ENCODE measurements around the gene HUS1B.

Gene HUS1B

DNA sequence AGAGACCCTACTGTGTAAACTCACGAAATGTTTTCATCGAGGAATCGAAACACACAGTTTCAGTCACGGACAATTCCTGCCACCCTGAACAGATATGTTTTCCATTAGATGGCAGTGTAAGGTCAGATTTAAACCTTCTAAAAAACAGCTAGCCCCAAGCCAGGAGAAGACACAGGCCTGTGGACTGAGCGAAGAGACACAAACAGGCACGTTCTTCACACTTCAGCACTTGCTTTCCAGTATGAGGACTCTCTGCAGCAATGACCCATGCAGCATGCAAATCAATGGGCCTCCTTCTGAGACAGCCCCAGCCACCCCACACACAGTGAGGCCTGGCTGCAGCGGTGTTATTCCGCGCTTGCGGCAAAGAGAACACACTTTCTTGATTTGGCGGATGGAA is 31.9 kb downstream of the HUS1B start:
- intact Hi-C loops (cut with micrococcal nuclease) = no loop called here

DNA sequence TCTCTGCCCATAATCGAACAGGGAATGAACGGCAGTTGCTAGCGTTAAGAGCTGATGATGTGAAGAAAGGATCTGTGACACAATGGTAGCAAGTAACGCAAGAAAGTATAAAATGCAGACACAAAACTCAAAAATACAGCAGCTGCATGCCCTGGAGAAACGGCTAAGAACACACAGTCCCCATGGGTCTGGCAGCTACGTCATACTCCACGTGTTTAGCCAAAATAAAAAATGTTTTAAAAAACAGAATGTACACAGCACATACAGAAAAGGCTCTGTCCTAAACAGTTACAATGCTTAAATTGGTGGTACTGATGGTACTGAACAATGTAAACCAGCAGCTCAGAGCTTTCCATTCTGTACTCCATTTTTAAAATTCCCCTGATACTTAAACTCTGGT is 34.4 kb downstream of the HUS1B start:
- Mint-ChIP-seq H3K4me3 (no peak overlapping the region), H3K27ac (no peak overlapping the region)

More for the DNA sequence above, 31.9 kb downstream of the HUS1B start:
- H3K27me3 Mint-ChIP-seq = no peaks in the 10 kb centered on the region
- H3K4me3 Mint-ChIP-seq = no peak overlapping the region
- H3K4me1 Mint-ChIP-seq (ENCODE audit: low read depth) = no peaks in the 10 kb centered on the region
- H3K9me3 Mint-ChIP-seq = no peaks in the 10 kb centered on the region
- peaks cover 63% of the 10 kb centered on the region for H3K36me3 Mint-ChIP-seq (ENCODE audit: low read depth)
- H3K27ac Mint-ChIP-seq = no peak overlapping the region

DNA sequence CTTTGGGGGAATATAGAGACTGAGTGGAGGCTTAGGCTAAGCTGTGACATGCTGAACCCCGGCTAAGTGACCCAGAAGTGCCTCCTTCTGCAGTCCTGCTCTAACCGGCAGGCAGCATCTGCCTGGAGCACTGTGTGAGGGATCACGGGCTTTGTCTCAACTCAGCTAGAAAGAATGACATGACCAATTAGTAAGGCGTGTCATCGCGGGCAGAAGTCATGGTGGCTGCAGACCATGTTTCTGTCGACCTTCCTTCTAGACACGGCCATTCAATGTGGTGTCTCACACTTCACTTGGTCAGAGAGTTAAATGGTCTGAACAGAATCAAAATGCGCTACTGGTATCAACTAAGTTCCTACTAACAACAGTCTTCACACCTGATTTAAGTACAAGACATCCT is 35.0 kb downstream of the HUS1B start:
- intact Hi-C loops (cut with micrococcal nuclease) = no loop called here
- Mint-ChIP-seq H3K9me3 (no peaks in the 10 kb centered on the region), H3K4me1 (ENCODE audit: low read depth) (no peaks in the 10 kb centered on the region), H3K4me3 (no peak overlapping the region), H3K27ac (no peak overlapping the region), H3K36me3 (ENCODE audit: low read depth) (peaks cover 62% of the 10 kb centered on the region), H3K27me3 (no peaks in the 10 kb centered on the region)

More for the DNA sequence above, 34.4 kb downstream of the HUS1B start:
- Mint-ChIP-seq H3K36me3 (ENCODE audit: low read depth) (peaks cover 57% of the 10 kb centered on the region), H3K27me3 (no peaks in the 10 kb centered on the region), H3K4me1 (ENCODE audit: low read depth) (no peaks in the 10 kb centered on the region), H3K9me3 (no peaks in the 10 kb centered on the region)
- intact Hi-C loops (cut with micrococcal nuclease) = no loop called here

DNA sequence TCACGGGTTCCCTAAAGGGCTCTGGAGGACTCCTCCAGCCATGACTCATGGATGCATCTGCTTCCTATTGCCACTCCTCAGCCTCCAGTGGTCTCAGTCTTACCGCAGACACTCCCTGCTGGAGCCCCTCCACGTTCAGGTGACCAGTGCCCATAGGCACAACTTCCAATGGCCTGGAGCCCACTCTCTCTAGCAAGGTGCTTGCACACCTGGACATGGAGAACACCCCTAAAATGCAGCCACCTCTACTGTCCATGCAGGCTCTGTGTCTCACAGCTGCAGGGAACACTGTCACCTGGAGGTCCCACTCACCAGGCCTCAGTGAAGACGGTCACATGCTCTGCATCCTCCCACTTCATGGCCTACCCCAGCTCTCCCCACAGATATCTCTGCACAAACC is 36.0 kb downstream of the HUS1B start:
- H3K27me3 Mint-ChIP-seq = no peaks in the 10 kb centered on the region
- no peaks in the 10 kb centered on the region for H3K9me3 Mint-ChIP-seq
- H3K4me3 Mint-ChIP-seq = no peak overlapping the region
- H3K36me3 Mint-ChIP-seq (ENCODE audit: low read depth) = peaks cover 60% of the 10 kb centered on the region
- intact Hi-C loops (cut with micrococcal nuclease) = no loop called here
- no peak overlapping the region for H3K27ac Mint-ChIP-seq
- H3K4me1 Mint-ChIP-seq (ENCODE audit: low read depth) = no peaks in the 10 kb centered on the region

DNA sequence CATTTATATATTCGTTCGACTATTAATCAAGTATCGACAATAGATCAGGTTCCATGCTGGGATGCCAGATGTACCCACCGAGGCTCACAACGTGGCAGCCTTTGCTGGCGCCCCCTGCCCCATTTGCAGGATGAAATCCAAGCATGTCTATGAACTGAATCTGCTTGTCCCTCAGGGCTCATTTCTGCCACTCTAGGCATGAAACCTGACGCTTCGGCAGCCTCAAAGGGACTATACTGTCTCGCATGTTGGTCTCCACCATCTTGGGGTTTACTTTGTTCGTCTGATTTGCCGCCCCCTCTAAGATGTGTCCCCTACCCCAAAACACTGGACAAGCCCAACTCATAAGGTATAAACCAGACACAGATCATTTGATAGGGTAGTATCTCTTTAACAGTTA is 36.7 kb downstream of the HUS1B start:
- no peaks in the 10 kb centered on the region for H3K9me3 Mint-ChIP-seq
- H3K27me3 Mint-ChIP-seq = no peaks in the 10 kb centered on the region
- intact Hi-C loops (cut with micrococcal nuclease) = no loop called here
- H3K4me3 Mint-ChIP-seq = no peak overlapping the region
- no peaks in the 10 kb centered on the region for H3K4me1 Mint-ChIP-seq (ENCODE audit: low read depth)
- peaks cover 60% of the 10 kb centered on the region for H3K36me3 Mint-ChIP-seq (ENCODE audit: low read depth)
- H3K27ac Mint-ChIP-seq = no peak overlapping the region

DNA sequence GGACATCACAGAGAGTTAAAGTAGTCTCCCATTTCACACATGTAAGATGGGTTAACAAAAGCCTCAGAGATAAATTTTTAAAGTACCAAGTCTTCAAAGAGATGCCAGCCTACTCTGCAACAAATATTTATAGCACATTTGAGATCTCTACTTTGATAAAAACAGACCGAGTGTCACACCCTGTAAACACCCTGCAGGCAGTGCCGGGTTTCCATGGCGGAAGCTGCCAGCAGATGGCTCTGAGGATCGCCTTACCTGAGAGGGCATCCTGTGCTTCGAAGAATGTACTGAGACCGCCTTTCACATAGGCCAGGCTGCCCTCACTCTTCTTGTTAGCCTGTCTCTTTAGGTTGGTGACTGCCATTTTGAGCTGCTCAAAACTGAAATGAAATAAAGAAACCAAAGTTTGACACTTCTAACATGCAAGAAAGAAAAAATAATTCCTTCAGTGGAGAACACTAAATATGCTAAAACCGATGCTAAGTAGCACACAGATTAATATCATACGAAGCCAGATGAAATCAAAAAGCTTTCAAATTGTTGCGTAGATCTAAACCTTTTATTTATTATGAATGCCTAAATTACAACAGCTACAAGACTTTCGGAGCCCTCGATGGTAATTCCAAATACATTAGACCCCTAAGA is 39.3 kb downstream of the HUS1B start:
- H3K4me1 Mint-ChIP-seq (ENCODE audit: low read depth) = no peaks in the 10 kb centered on the region
- intact Hi-C loops (cut with micrococcal nuclease) = no loop called here
- H3K4me3 Mint-ChIP-seq = no peak overlapping the region
- peaks cover 70% of the 10 kb centered on the region for H3K36me3 Mint-ChIP-seq (ENCODE audit: low read depth)
- no peaks in the 10 kb centered on the region for H3K9me3 Mint-ChIP-seq
- no peaks in the 10 kb centered on the region for H3K27me3 Mint-ChIP-seq
- no peak overlapping the region for H3K27ac Mint-ChIP-seq

DNA sequence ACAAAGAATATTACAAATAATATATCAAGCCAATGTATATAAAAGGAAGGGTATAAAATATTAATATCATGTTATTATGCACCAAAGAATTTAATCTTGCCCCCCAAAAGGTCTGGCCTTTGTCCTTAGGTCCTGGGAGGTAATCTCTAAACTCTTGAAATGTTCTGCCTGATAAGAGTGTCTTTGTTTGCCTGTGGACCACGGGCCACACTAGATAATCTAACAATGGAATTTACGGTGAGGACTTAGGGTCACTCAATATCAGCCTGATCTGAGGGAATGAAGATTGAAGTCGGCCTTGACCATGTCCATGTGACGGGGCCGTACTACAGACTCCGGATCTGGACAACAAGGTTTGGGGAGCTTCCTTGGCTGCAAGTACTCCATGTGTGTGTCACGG is 42.9 kb downstream of the HUS1B start:
- intact Hi-C loops (cut with micrococcal nuclease) = no loop called here
- Mint-ChIP-seq H3K27me3 (no peaks in the 10 kb centered on the region), H3K27ac (no peak overlapping the region), H3K36me3 (ENCODE audit: low read depth) (peaks cover 48% of the 10 kb centered on the region), H3K4me3 (no peak overlapping the region), H3K4me1 (ENCODE audit: low read depth) (peaks cover 12% of the 10 kb centered on the region), H3K9me3 (no peaks in the 10 kb centered on the region)

DNA sequence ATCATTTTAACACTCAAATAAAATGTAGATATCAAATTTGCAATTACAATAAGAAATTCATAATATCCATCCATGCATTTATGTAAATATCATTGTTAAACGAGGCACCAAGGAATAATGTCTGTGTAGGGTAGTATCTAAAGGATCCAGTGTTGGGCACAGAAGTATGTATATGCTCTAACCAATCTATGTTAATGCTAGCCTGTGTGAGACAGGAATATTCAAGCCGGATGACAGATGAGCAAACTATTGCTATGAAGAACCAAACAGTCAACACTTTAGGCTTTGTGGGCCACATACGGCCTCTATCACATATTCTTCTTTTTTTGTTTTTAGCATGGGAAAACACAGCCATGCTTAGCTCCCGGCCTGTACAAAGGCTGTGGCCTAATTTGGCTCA is 45.0 kb downstream of the HUS1B start:
- Mint-ChIP-seq H3K9me3 (no peaks in the 10 kb centered on the region), H3K4me3 (no peak overlapping the region), H3K4me1 (ENCODE audit: low read depth) (peaks cover 12% of the 10 kb centered on the region), H3K27ac (no peak overlapping the region), H3K27me3 (no peaks in the 10 kb centered on the region), H3K36me3 (ENCODE audit: low read depth) (peaks cover 54% of the 10 kb centered on the region)
- intact Hi-C loops (cut with micrococcal nuclease) = no loop called here

DNA sequence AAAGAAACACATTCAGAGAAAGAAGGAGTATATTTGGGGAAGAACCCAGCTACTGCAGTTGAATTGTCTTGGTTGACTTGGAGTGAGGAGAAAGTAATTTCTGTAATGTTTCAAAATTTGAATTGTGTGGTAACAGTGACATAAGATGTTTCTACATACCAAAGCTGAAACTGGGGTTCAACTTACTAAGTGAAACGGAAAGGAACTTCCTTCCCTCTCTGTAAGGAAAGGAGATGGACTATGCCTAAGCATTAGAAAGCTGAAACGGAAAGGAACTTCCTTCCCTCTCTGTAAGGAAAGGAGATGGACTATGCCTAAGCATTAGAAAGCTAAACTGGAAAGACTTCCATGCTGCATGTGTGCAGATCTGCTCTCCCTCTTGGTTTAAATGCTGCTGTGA is 46.0 kb downstream of the HUS1B start:
- peaks cover 57% of the 10 kb centered on the region for H3K36me3 Mint-ChIP-seq (ENCODE audit: low read depth)

DNA sequence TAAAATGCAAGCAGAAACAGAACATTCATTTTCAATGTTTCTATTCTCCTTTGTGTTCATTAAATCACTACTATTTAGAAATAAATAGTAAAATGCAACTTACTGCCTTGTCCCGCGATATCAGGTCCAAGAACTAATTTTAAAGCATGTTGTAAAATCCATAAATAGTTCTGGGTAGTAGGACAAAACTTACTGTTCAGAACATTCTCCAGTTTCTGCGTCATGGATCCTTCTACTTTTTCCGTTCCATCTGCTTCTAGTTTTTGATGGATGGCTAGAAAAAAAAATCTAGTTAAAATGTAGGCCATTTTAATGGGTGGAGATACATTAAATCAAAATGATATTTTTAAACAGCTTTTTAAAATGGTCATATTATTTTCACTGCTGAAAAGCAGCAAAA is 47.0 kb downstream of the HUS1B start:
- no peaks in the 10 kb centered on the region for H3K9me3 Mint-ChIP-seq

More for the DNA sequence above, 46.0 kb downstream of the HUS1B start:
- H3K27me3 Mint-ChIP-seq = no peaks in the 10 kb centered on the region
- no peak overlapping the region for H3K27ac Mint-ChIP-seq
- no peaks in the 10 kb centered on the region for H3K9me3 Mint-ChIP-seq
- peaks cover 12% of the 10 kb centered on the region for H3K4me1 Mint-ChIP-seq (ENCODE audit: low read depth)
- intact Hi-C loops (cut with micrococcal nuclease) = no loop called here
- H3K4me3 Mint-ChIP-seq = no peak overlapping the region

DNA sequence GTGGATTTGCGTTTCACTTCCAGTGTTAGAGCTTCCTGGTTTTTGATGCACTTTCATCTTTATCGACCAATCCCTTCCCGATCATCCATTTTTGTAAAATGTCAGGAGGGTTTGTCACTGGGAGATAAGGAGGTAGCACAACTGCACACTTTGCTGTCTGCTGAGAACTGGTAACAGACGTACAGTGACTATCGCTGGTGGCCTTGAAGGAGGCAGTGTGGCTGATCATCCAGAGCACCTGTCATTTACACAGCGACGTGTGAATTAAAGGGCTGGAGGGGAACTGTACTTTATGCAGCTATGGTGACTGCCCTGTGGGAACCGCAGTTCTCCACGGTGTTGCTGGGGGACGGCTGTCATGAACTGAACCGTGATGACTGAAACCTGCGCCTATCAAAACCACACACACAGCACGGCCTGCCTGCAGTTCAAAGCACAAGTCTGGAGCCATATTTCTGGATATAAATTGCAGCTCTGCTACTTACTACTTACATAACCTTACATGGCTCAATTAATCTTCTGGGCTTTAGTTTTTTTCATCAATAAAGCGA is 50.0 kb downstream of the HUS1B start:
- Mint-ChIP-seq H3K36me3 (ENCODE audit: low read depth) (peaks cover 60% of the 10 kb centered on the region), H3K4me3 (no peak overlapping the region), H3K27ac (no peak overlapping the region), H3K4me1 (ENCODE audit: low read depth) (peaks cover 22% of the 10 kb centered on the region), H3K9me3 (no peaks in the 10 kb centered on the region), H3K27me3 (no peaks in the 10 kb centered on the region)
- intact Hi-C loops (cut with micrococcal nuclease) = no loop called here

More for the DNA sequence above, 47.0 kb downstream of the HUS1B start:
- peaks cover 56% of the 10 kb centered on the region for H3K36me3 Mint-ChIP-seq (ENCODE audit: low read depth)
- no peak overlapping the region for H3K27ac Mint-ChIP-seq
- intact Hi-C loops (cut with micrococcal nuclease) = no loop called here
- no peak overlapping the region for H3K4me3 Mint-ChIP-seq
- H3K27me3 Mint-ChIP-seq = no peaks in the 10 kb centered on the region
- peaks cover 12% of the 10 kb centered on the region for H3K4me1 Mint-ChIP-seq (ENCODE audit: low read depth)
